Dendritic cell treated with granulocyte-macrophage colony-stimulating factor and Interleukin-4, amounts not matched to agents 40 ng/mL and 50 ng/mL, for 4 days (primary cell): ENCODE data around the gene ARMC10.
"Not testable (repeated sequence)": the region's sequence is repeated elsewhere in the genome, so short reads cannot be mapped to it uniquely, and the experiment has no call there.

Source experiments
- H3K27ac Mint-ChIP-seq: one replicate; pipeline ENCODE4 v1.8.0; 2022; ENCODE audit warnings: mild to moderate bottlenecking, mixed read lengths
- H3K27me3 Mint-ChIP-seq: one replicate; pipeline ENCODE4 v1.8.0; 2022; ENCODE audit warnings: mild to moderate bottlenecking, mixed read lengths
- H3K36me3 Mint-ChIP-seq: one replicate; pipeline ENCODE4 v1.8.0; 2022; ENCODE audit warnings: low read depth, mixed read lengths
- H3K4me1 Mint-ChIP-seq: one replicate; pipeline ENCODE4 v1.8.0; 2022; ENCODE audit warnings: low read depth, mixed read lengths
- H3K4me3 Mint-ChIP-seq: one replicate; pipeline ENCODE4 v1.8.0; 2022; ENCODE audit warnings: mild to moderate bottlenecking, moderate library complexity, mixed read lengths
- H3K9me3 Mint-ChIP-seq: one replicate; pipeline ENCODE4 v1.8.0; 2022; ENCODE audit warnings: mixed read lengths
- intact Hi-C: fragments of 100-400 bp; cut with micrococcal nuclease; formaldehyde crosslinking; loops from one replicate; pipeline ENCODE4 v1.15.0; 2022

Gene ARMC10

DNA sequence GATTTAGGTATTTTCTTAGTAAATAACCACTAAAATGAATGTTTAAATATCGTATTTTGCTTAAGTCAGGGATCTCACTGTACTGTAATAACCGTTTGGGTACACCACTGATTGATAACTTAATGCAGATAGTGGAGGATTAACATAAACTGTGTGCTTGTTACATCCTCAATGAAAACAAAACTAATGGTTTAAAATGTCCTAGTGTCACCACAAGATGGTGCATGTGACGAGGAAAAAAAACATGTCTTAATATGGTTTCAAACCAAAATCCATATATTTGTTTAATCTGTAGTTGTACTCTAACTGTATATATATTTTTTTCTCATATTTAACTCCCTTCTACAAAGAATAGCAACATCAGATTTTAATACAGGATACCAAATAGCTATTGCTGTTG lies 19.2 kb downstream of the ARMC10 start:
- Mint-ChIP-seq H3K4me3 (no peak overlapping the region), H3K27ac (no peak overlapping the region), H3K4me1 (no peaks in the 10 kb centered on the region), H3K27me3 (no peaks in the 10 kb centered on the region), H3K9me3 (no peaks in the 10 kb centered on the region), H3K36me3 (peaks cover 67% of the 10 kb centered on the region)
- intact Hi-C loops: no loop called here

DNA sequence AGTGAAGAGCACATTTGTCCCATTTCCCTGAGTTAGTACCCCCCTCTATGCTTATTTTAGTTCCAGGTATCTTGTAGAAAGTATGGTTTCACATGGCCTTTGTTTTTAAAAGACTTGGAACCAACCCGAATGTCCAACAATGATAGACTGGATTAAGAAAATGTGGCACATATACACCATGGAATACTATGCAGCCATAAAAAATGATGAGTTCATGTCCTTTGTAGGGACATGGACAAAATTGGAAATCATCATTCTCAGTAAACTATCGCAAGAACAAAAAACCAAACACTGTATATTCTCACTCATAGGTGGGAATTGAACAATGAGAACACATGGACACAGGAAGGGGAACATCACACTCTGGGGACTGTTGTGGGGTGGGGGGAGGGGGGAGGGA lies 20.6 kb downstream of the ARMC10 start:
- H3K27me3 Mint-ChIP-seq, intact Hi-C loops, H3K4me3 Mint-ChIP-seq, H3K27ac Mint-ChIP-seq, H3K4me1 Mint-ChIP-seq, H3K9me3 Mint-ChIP-seq: not testable (repeated sequence)
- peaks cover 64% of the 10 kb centered on the region for H3K36me3 Mint-ChIP-seq

DNA sequence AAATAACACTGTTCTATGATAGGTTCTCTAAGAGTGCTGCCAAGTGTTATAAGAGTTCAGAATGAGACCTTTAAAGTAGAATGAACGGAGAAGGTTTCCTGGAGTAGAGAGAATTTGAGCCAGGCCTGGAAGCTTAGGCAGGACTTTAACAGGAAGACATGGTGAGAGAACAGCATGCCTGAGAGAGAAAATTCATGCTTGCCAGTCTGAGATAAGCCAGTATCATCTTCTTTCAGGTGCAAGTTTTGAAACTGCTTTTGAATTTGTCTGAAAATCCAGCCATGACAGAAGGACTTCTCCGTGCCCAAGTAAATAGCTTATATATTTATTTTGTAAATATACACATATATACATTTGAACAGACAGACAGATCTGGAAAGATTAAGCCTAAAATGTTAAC lies 22.1 kb downstream of the ARMC10 start:
- Mint-ChIP-seq H3K27me3 (no peaks in the 10 kb centered on the region), H3K36me3 (peaks cover 60% of the 10 kb centered on the region), H3K4me1 (no peaks in the 10 kb centered on the region), H3K9me3 (no peaks in the 10 kb centered on the region), H3K27ac (no peak overlapping the region), H3K4me3 (no peak overlapping the region)
- intact Hi-C loops: no loop called here

DNA sequence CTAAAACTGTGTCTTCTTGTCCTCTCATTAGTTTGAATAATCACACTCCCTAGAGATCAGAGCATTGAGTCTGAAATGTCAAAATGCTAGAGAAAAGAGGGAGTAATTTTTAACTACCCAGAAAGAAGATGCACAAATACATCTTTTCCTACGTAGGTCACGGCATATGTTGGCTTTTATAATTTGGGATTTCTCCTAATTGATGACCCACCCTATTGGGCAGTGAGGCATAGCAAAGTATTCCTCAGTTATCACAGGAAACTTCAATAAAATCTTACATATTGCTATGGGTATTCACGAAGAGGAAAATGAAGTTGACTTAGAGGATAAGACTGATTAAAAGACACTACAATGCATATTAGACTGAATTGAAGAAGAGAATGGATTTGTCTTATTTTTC lies 25.4 kb downstream of the ARMC10 start:
- no peaks in the 10 kb centered on the region for H3K9me3 Mint-ChIP-seq
- H3K27ac Mint-ChIP-seq: no peak overlapping the region
- H3K4me1 Mint-ChIP-seq: no peaks in the 10 kb centered on the region
- H3K4me3 Mint-ChIP-seq: no peak overlapping the region
- intact Hi-C loops: no loop called here
- peaks cover 62% of the 10 kb centered on the region for H3K36me3 Mint-ChIP-seq
- no peaks in the 10 kb centered on the region for H3K27me3 Mint-ChIP-seq

GRCh38 chr7:103101543-103101942 lies 26.6 kb downstream of the ARMC10 start:
- Mint-ChIP-seq H3K4me1 (no peaks in the 10 kb centered on the region), H3K9me3 (no peaks in the 10 kb centered on the region), H3K36me3 (peaks cover 63% of the 10 kb centered on the region), H3K27ac (no peak overlapping the region), H3K27me3 (no peaks in the 10 kb centered on the region), H3K4me3 (no peak overlapping the region)
- intact Hi-C loops: no loop called here

DNA sequence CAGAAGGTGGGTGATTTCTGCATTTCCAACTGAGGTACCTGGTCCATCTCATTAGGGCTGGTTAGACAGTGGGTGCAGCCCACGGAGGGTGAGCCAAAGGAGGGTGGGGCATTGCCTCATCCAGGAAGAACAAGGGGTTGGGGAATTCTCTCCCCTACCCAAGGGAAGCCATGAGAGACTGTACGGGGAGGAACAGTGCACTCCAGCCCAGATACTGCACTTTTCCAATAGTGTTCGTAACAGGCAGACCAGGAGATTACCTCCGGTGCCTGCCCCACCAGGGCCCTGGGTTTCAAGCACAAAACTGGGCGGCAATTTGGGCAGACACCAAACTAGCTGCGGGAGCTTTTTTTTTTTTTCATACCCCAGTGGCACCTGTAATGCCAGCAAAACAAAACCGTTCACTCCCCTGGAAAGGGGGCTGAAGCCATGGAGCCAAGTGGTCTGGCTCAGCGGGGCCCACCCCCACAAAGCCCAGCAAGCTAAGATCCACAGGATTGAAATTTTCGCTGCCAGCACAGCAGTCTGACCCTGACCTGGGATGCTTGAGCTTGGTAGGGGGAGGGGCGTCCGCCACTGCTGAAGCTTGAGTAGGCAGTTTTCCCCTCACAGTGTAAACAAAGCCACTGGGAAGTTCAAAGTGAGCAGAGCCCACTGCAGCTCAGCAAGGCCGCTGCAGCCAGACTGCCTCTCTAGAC lies 31.2 kb downstream of the ARMC10 start:
- no peaks in the 10 kb centered on the region for H3K9me3 Mint-ChIP-seq
- no peaks in the 10 kb centered on the region for H3K27me3 Mint-ChIP-seq
- no peaks in the 10 kb centered on the region for H3K4me1 Mint-ChIP-seq
- peaks cover 61% of the 10 kb centered on the region for H3K36me3 Mint-ChIP-seq
- H3K4me3 Mint-ChIP-seq: no peak overlapping the region
- no peak overlapping the region for H3K27ac Mint-ChIP-seq
- intact Hi-C loops: no loop called here

GRCh38 chr7:103106703-103107070 lies 31.7 kb downstream of the ARMC10 start:
- H3K4me1 Mint-ChIP-seq, intact Hi-C loops, H3K9me3 Mint-ChIP-seq, H3K27ac Mint-ChIP-seq, H3K4me3 Mint-ChIP-seq, H3K27me3 Mint-ChIP-seq: not testable (repeated sequence)
- H3K36me3 Mint-ChIP-seq: peaks cover 65% of the 10 kb centered on the region

DNA sequence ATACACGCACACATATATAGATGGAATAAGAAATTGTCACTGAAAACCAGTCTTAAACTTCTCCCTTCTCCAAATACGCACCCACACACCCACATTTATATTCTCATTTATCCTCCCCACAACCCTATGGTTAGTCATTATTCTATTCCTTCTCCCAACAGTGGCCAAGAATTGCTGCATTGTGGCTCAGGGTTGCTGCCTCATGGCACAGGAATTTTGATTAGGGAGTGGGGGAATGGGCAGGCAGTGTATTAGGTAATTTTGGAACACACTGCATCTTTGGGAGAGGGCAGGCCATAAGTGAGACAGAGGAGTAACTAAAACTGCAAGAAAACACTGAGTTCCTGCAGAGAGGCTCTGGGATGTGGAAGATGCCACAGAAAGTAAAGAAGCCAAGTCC lies 38.2 kb downstream of the ARMC10 start:
- no peaks in the 10 kb centered on the region for H3K9me3 Mint-ChIP-seq
- no peak overlapping the region for H3K4me3 Mint-ChIP-seq
- no peaks in the 10 kb centered on the region for H3K27me3 Mint-ChIP-seq
- H3K4me1 Mint-ChIP-seq: no peaks in the 10 kb centered on the region
- intact Hi-C loops: no loop called here
- no peak overlapping the region for H3K27ac Mint-ChIP-seq
- peaks cover 49% of the 10 kb centered on the region for H3K36me3 Mint-ChIP-seq

GRCh38 chr7:103114576-103115008 lies 39.7 kb downstream of the ARMC10 start:
- peaks cover 41% of the 10 kb centered on the region for H3K36me3 Mint-ChIP-seq
- H3K27ac Mint-ChIP-seq: no peak overlapping the region
- no peaks in the 10 kb centered on the region for H3K27me3 Mint-ChIP-seq
- no peaks in the 10 kb centered on the region for H3K4me1 Mint-ChIP-seq
- H3K4me3 Mint-ChIP-seq: no peak overlapping the region
- intact Hi-C loops: no loop called here
- no peaks in the 10 kb centered on the region for H3K9me3 Mint-ChIP-seq

GRCh38 chr7:103115771-103116170 lies 40.8 kb downstream of the ARMC10 start:
- Mint-ChIP-seq H3K9me3 (no peaks in the 10 kb centered on the region), H3K4me3 (no peak overlapping the region), H3K27me3 (no peaks in the 10 kb centered on the region), H3K4me1 (no peaks in the 10 kb centered on the region), H3K36me3 (peaks cover 41% of the 10 kb centered on the region), H3K27ac (no peak overlapping the region)
- intact Hi-C loops: no loop called here

GRCh38 chr7:103116511-103116910 lies 41.6 kb downstream of the ARMC10 start:
- H3K4me1 Mint-ChIP-seq: no peaks in the 10 kb centered on the region
- no peaks in the 10 kb centered on the region for H3K27me3 Mint-ChIP-seq
- intact Hi-C loops: no loop called here
- peaks cover 42% of the 10 kb centered on the region for H3K36me3 Mint-ChIP-seq
- no peak overlapping the region for H3K27ac Mint-ChIP-seq
- H3K9me3 Mint-ChIP-seq: no peaks in the 10 kb centered on the region
- H3K4me3 Mint-ChIP-seq: no peak overlapping the region

DNA sequence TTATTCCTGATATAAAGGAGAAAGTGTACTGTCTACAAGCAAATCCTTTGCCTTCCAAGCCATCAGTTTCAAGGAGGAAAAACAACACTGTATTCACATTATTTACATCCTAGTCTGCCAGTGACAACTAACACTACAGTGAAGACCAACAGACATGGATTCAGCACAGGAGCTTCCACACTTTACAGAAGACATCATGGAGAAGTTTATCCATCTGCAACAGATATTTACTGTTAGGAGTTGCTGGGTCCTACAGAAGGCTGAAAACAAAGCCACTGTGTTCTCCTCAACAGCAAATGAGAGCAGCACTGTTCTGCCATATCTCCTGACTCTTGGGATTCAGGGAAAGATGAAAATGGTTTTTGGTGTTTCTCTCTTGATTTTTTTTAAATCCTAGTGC lies 42.1 kb downstream of the ARMC10 start:
- Mint-ChIP-seq H3K9me3 (no peaks in the 10 kb centered on the region), H3K4me3 (no peak overlapping the region), H3K27ac (no peak overlapping the region), H3K4me1 (no peaks in the 10 kb centered on the region), H3K27me3 (no peaks in the 10 kb centered on the region), H3K36me3 (peaks cover 42% of the 10 kb centered on the region)
- intact Hi-C loops: no loop called here

- peaks cover 42% of the 10 kb centered on the region for H3K36me3 Mint-ChIP-seq
- H3K27me3 Mint-ChIP-seq: no peaks in the 10 kb centered on the region
These were observed 42.5 kb downstream of the ARMC10 start for GRCh38 chr7:103117465-103117864.

GRCh38 chr7:103119791-103120291 lies 44.9 kb downstream of the ARMC10 start:
- intact Hi-C loops: no loop called here
- no peaks in the 10 kb centered on the region for H3K9me3 Mint-ChIP-seq
- no peak overlapping the region for H3K4me3 Mint-ChIP-seq
- no peak overlapping the region for H3K27ac Mint-ChIP-seq
- no peaks in the 10 kb centered on the region for H3K4me1 Mint-ChIP-seq
- no peaks in the 10 kb centered on the region for H3K27me3 Mint-ChIP-seq
- peaks cover 38% of the 10 kb centered on the region for H3K36me3 Mint-ChIP-seq

More at GRCh38 chr7:103117465-103117864, 42.5 kb downstream of the ARMC10 start:
- Mint-ChIP-seq H3K9me3 (no peaks in the 10 kb centered on the region), H3K4me1 (no peaks in the 10 kb centered on the region), H3K27ac (no peak overlapping the region), H3K4me3 (no peak overlapping the region)
- intact Hi-C loops: no loop called here

- Mint-ChIP-seq H3K9me3 (no peaks in the 10 kb centered on the region), H3K36me3 (peaks cover 38% of the 10 kb centered on the region)
These were observed 45.4 kb downstream of the ARMC10 start for GRCh38 chr7:103120362-103120761.

More at GRCh38 chr7:103120362-103120761, 45.4 kb downstream of the ARMC10 start:
- H3K4me3 Mint-ChIP-seq: no peak overlapping the region
- no peak overlapping the region for H3K27ac Mint-ChIP-seq
- no peaks in the 10 kb centered on the region for H3K4me1 Mint-ChIP-seq
- H3K27me3 Mint-ChIP-seq: no peaks in the 10 kb centered on the region
- intact Hi-C loops: no loop called here
